ENCODE measurements around the gene NISCH. TPM values are rescaled to one million over a fixed set of nuclear protein-coding genes. Genes with fewer than 3 reads are reported as not detected.

The NISCH gene
- total RNA-seq, 1 experiment from 2014 or later: 72.8 TPM

DNA sequence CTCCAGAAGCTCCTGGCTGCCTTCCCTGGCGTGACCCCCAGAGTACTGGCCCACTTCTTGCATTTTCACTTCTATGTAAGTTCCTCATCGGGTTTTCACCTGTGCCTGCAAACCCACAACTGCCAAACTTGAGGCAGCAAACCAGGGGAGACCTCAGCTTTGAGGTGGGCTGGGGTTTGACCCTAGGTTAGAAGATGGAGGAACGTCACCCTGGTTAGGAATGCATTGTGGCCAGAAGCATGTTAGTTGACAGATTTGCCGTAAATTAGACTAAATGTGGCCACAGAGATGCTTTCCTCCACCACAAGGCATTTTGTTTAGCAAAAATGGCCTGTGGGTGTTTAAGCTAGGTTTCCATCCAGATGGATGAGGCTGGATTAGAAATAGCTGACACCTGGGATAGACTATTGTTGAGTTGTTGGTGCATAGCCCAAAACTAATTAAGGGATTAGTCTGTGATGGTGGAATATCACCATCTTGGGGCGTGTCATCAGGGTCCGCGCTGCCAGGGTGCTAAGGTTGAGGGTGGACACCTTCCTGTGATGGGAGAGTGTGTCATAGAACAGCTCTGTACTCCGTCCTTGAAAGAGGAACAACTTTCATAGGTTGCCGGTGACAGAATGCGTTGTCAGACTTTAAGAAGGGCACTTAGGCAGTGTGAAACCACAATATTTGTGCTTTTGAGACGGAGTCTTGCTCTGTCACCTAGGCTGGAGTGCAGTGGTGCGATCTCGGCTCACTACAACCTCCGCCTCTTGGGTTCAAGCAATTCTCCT, 3.6 kb downstream of the NISCH start:
- H3K36me3 ChIP-seq (ENCODE audit: control insufficient read depth in 1 of 2, insufficient read depth in 2 of 2, low read length in 2 of 2): peaks cover 27 to 44% of the 10 kb centered on the region in 2 experiments
- DNase-seq (ENCODE audit: low read depth, low spot score) (no peak), ATAC-seq (no peak)
- H2AFZ ChIP-seq (ENCODE audit: low read depth, low read length, poor library complexity, severe bottlenecking): no peak overlapping the region
- H3K4me1 ChIP-seq (ENCODE audit: control insufficient read depth in 1 of 2, insufficient read depth in 2 of 2, low read length in 2 of 2): peaks cover 12 to 30% of the 10 kb centered on the region in 2 experiments
- ChIA-PET POLR2A (no interaction called here), RAD21 (ENCODE audit: low non-redundant PET in 1 of 2, low total read pairs in 2 of 2, uncharacterized antibody in 2 of 2, unreplicated experiment in 2 of 2) (no interaction called here), CTCF (no interaction called here)
- no peak overlapping the region for H3K9ac ChIP-seq (ENCODE audit: low read length)
- TSS peak; percentile 31 for BruUV-seq (replicated peaks)
- H3K4me3 ChIP-seq (replicated peaks in 1 of 2; ENCODE audit: low read depth in 1 of 2, low read length in 2 of 2): no peak overlapping the region
- TF ChIP-seq, protein P1, sequence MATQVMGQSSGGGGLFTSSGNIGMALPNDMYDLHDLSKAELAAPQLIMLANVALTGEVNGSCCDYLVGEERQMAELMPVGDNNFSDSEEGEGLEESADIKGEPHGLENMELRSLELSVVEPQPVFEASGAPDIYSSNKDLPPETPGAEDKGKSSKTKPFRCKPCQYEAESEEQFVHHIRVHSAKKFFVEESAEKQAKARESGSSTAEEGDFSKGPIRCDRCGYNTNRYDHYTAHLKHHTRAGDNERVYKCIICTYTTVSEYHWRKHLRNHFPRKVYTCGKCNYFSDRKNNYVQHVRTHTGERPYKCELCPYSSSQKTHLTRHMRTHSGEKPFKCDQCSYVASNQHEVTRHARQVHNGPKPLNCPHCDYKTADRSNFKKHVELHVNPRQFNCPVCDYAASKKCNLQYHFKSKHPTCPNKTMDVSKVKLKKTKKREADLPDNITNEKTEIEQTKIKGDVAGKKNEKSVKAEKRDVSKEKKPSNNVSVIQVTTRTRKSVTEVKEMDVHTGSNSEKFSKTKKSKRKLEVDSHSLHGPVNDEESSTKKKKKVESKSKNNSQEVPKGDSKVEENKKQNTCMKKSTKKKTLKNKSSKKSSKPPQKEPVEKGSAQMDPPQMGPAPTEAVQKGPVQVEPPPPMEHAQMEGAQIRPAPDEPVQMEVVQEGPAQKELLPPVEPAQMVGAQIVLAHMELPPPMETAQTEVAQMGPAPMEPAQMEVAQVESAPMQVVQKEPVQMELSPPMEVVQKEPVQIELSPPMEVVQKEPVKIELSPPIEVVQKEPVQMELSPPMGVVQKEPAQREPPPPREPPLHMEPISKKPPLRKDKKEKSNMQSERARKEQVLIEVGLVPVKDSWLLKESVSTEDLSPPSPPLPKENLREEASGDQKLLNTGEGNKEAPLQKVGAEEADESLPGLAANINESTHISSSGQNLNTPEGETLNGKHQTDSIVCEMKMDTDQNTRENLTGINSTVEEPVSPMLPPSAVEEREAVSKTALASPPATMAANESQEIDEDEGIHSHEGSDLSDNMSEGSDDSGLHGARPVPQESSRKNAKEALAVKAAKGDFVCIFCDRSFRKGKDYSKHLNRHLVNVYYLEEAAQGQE (IDR thresholded peaks at IDR 0.05; ENCODE audit: low read depth): no peak
- no peak for TF ChIP-seq CEBPB (IDR thresholded peaks at IDR 0.05; ENCODE audit: low read depth)
- TF ChIP-seq SIN3A (IDR thresholded peaks at IDR 0.05; ENCODE audit: low read depth): no peak
- no peak for TF ChIP-seq FOSL1 (IDR thresholded peaks at IDR 0.05; ENCODE audit: low read depth)
- TF ChIP-seq EGR1 (IDR thresholded peaks at IDR 0.05; ENCODE audit: low read depth): no peak
- no peak for TF ChIP-seq YY1 (IDR thresholded peaks at IDR 0.05; ENCODE audit: extremely low read depth, insufficient replicate concordance, low read depth, low read length)
- no peak for TF ChIP-seq JUND (IDR thresholded peaks at IDR 0.05)
- no peak overlapping the region for H3K4me2 ChIP-seq (ENCODE audit: low read length)
- no peaks in the 10 kb centered on the region for H3K27me3 ChIP-seq (ENCODE audit: insufficient read depth, low read length)
- peaks cover 51% of the 10 kb centered on the region for H3K79me2 ChIP-seq (ENCODE audit: insufficient read depth, low read length)
- no peaks in the 10 kb centered on the region for H3K9me2 ChIP-seq (ENCODE audit: insufficient read depth)
- no peaks in the 10 kb centered on the region for H4K20me1 ChIP-seq (ENCODE audit: insufficient read depth)
- no peak overlapping the region for H3K27ac ChIP-seq (ENCODE audit: low read depth, low read length)
- H3K9me3 ChIP-seq (ENCODE audit: control insufficient read depth in 1 of 2, insufficient read depth in 1 of 2, low read depth in 1 of 2, low read length in 2 of 2): no peaks in the 10 kb centered on the region
- intact Hi-C loops (cut with micrococcal nuclease): no loop called here

Measured in HCT116 (cell line).